Right atrium auricular region (tissue), 2 donors: ENCODE measurements around the gene UVRAG. TPM values are rescaled to one million over a fixed set of nuclear protein-coding genes. Genes with fewer than 3 reads are reported as not detected.

Experiments
- DNase-seq: peaks from one replicate; pipeline ENCODE4 v3.0.0-alpha.2; 2019; ENCODE audit warnings: low spot score
- H3K27ac ChIP-seq, 2 donors: fragments of 200-600 bp; sonication (generic); 1 replicate in 1 of 2; 2 replicates in 1 of 2; pipeline ENCODE4 v1.5.1; 2016 to 2019
- H3K27me3 ChIP-seq, 2 donors: fragments of 200-600 bp; sonication (generic); one replicate each; pipeline versions ENCODE4 v1.5.1 to v1.6.0; 2017 to 2019
- H3K36me3 ChIP-seq: fragments of 200-600 bp; sonication (generic); one replicate; pipeline ENCODE4 v1.5.1; 2016
- H3K4me1 ChIP-seq, 2 donors: fragments of 200-600 bp; sonication (generic); one replicate each; pipeline versions ENCODE4 v1.5.1 to v1.6.0; 2017 to 2019
- H3K4me3 ChIP-seq, 2 donors: fragments of 200-600 bp; sonication (generic); 1 replicate in 1 of 2; 2 replicates in 1 of 2; pipeline ENCODE4 v1.5.1; 2017 to 2019; ENCODE audit warnings: mild to moderate bottlenecking in 1 of 2, moderate library complexity in 1 of 2
- H3K9me3 ChIP-seq, 2 donors: fragments of 200-600 bp; sonication (generic); one replicate each; pipeline ENCODE4 v1.5.1; 2019
- total RNA-seq, 2 donors: library from RNA; depleted of rRNA; stranded (reverse); fragments of >200 nt; gene quantifications; one replicate each; pipeline ENCODE4 v1.1.0, GENCODE V29; 2016
- TF ChIP-seq, protein P1 (sequence below), 2 donors: fragments of 200-600 bp; sonication (generic); IDR thresholded peaks; one replicate each; pipeline ENCODE4 v1.5.1; 2019; ENCODE audit warnings: antibody characterized with exemption in 2 of 2

Gene UVRAG
- total RNA-seq, 2 donors from 2014 or later = 13.2 to 13.9 TPM

DNA sequence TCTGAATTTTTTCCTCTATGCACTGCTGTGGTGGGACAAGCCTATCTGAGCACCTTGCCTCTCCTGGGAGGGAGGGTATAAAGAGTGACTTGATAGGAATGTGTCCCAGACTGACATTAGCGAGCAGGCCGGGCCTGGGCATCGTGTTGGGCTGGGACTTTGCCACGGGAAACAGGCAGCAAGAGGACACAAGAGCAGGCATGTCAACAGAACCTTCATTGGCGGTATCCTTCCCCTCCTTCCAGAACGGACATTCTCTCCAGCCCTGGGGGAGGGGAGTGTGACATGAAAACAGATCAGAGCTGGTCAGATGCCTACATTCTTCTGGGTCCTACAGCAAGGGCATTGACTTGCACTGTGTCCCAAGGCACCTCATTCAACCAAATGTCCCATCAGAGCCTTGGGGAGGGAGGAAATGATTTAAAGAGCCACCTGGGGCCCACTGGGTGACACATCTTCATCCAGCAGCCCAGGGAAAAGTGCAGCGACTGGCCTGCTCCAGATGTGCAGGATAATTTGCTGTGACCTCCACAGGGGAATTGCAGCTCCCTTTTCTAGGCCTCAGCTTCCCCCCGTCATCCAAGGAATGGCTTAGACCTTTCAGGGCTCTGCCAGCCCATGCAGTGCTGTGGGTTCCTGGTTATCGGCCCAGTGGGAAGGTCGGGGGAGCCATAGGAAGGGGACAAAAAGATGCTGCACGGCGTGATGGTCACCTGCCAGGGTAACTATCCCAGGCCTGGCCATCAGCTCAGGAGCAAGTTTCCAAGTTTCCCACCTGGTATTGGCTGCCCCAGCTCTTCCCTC lies 21.8 kb upstream of the UVRAG start:
- no peak overlapping the region for H3K4me3 ChIP-seq
- no peaks in the 10 kb centered on the region for H3K36me3 ChIP-seq
- TF ChIP-seq, protein P1, sequence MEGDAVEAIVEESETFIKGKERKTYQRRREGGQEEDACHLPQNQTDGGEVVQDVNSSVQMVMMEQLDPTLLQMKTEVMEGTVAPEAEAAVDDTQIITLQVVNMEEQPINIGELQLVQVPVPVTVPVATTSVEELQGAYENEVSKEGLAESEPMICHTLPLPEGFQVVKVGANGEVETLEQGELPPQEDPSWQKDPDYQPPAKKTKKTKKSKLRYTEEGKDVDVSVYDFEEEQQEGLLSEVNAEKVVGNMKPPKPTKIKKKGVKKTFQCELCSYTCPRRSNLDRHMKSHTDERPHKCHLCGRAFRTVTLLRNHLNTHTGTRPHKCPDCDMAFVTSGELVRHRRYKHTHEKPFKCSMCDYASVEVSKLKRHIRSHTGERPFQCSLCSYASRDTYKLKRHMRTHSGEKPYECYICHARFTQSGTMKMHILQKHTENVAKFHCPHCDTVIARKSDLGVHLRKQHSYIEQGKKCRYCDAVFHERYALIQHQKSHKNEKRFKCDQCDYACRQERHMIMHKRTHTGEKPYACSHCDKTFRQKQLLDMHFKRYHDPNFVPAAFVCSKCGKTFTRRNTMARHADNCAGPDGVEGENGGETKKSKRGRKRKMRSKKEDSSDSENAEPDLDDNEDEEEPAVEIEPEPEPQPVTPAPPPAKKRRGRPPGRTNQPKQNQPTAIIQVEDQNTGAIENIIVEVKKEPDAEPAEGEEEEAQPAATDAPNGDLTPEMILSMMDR (IDR thresholded peaks at IDR 0.05) = no peak
- peaks cover 0 to 6% of the 10 kb centered on the region in 2 donors for H3K4me1 ChIP-seq
- no peaks in the 10 kb centered on the region for H3K9me3 ChIP-seq
- no peak for DNase-seq
- H3K27me3 ChIP-seq = no peaks in the 10 kb centered on the region
- H3K27ac ChIP-seq = no peak overlapping the region

DNA sequence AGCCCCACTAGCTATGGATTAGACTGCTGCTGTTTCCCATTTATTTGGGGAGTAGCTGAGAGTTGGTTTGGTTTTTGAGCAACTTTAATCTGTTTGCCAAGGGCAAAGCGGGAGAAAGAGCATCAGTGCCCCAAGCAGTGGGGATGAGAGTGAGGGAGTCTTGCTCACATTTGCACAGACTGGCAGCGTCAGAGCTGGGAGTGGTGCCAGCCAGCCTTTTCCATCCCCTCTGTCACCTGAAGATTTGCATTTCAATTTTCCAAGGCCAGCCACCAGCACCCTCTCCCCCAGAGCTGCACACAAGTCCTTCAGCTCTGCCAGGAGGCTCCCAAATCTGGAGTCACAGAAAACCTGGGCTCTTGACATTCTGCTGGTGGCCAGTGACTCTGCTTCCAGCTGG lies 21.0 kb upstream of the UVRAG start:
- TF ChIP-seq, protein P1 (IDR thresholded peaks at IDR 0.05) = no peak
- H3K9me3 ChIP-seq = no peaks in the 10 kb centered on the region
- no peaks in the 10 kb centered on the region for H3K27me3 ChIP-seq
- H3K36me3 ChIP-seq = no peaks in the 10 kb centered on the region
- H3K4me3 ChIP-seq = no peak overlapping the region
- DNase-seq = no peak
- no peak overlapping the region for H3K27ac ChIP-seq
- peaks cover 0 to 6% of the 10 kb centered on the region in 2 donors for H3K4me1 ChIP-seq

DNA sequence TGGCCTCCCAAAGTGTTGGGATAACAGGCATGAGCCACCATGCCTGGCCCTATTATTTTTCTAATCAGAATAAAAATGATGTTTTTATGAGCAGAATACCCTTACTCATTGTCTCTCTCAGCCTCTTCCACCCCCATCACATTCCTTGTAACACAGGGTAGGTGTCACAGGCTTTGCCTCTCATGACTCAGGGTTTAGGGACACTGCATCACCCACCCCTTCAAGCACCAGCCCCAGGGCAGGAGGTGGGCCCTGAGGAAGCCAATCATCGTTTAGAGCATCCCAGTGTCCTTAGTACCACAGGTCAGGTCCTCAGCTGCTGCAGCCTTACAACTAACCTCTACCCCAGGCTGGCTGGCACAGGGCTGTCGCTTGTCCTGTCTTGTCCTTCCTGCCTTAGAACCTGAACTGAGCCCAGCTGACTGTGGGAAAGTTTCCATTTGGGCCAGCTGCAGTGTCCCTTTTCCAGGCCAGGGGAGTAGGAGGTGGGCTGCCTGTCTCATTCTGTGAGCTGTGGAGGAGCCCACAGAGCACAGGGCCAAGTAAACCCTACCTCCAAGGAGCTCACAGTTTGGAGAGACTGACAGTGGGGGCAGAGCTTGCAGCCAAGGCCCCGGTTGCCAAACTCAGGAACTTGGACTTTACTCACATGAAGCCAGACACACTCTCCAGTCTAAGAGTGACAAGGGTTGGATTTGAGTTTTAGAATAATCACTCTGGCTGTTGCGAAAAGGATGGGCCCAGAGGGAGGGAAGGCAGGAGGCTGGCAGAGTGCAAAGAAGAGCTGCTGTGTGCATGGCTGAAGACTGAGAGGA lies 19.5 kb upstream of the UVRAG start:
- no peaks in the 10 kb centered on the region for H3K9me3 ChIP-seq
- H3K36me3 ChIP-seq = no peaks in the 10 kb centered on the region
- H3K4me3 ChIP-seq = no peak overlapping the region
- TF ChIP-seq, protein P1 (IDR thresholded peaks at IDR 0.05) = no peak
- H3K4me1 ChIP-seq = peaks cover 0 to 6% of the 10 kb centered on the region in 2 donors
- DNase-seq = no peak
- H3K27me3 ChIP-seq = no peaks in the 10 kb centered on the region
- no peak overlapping the region for H3K27ac ChIP-seq

DNA sequence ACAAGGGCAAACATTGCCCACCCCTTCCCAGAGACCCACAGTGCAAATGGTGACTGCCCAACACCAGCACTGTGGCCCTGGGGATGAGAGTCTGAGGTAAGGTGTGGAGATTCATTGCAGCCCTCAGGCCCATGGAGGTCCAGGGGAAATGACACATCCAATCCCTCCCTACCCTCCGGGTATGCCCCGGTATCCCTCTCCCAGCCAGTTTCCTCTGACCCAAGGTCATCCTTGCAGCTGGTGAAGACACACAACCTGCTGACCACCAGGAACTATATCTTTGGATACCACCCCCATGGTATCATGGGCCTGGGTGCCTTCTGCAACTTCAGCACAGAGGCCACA lies 18.9 kb upstream of the UVRAG start:
- no peak overlapping the region for H3K27ac ChIP-seq
- H3K9me3 ChIP-seq = no peaks in the 10 kb centered on the region
- H3K4me1 ChIP-seq = peaks cover 0 to 6% of the 10 kb centered on the region in 2 donors
- no peak overlapping the region for H3K4me3 ChIP-seq
- H3K27me3 ChIP-seq = no peaks in the 10 kb centered on the region
- TF ChIP-seq, protein P1 (IDR thresholded peaks at IDR 0.05) = no peak
- DNase-seq = no peak
- H3K36me3 ChIP-seq = no peaks in the 10 kb centered on the region

DNA sequence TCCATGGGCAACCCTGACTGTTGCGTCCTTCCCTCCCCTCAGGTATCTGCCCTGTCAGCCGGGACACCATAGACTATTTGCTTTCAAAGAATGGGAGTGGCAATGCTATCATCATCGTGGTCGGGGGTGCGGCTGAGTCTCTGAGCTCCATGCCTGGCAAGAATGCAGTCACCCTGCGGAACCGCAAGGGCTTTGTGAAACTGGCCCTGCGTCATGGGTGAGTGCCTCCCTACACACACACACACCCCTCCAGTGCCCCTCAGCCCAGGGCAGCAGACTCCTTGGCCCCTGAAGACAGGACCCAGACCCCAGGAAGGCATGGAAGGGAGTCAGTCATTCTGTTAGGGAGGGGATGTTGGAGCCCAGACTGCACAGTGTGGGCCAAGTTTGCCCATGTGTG lies 17.9 kb upstream of the UVRAG start:
- Histone ChIP-seq H3K4me1 (peaks cover 0 to 6% of the 10 kb centered on the region in 2 donors), H3K27me3 (no peaks in the 10 kb centered on the region), H3K27ac (no peak overlapping the region), H3K9me3 (no peaks in the 10 kb centered on the region), H3K36me3 (no peaks in the 10 kb centered on the region), H3K4me3 (no peak overlapping the region)
- TF ChIP-seq, protein P1 (IDR thresholded peaks at IDR 0.05) = no peak
- no peak for DNase-seq
